Mesendoderm (in vitro differentiated cells): Measurements from ENCODE around the gene DPPA2.
A peak's percentile ranks its signal among the peaks of the same experiment; 100 is the strongest.

Source experiments
- DNase-seq: peaks from one replicate; pipeline ENCODE4 v3.0.0; 2013
- H2AK5ac ChIP-seq: 2 replicates; pipeline ENCODE4 v1.6.1; 2013; ENCODE audit warnings: low read length, inconsistent platforms
- H2BK120ac ChIP-seq: 2 replicates; pipeline ENCODE4 v1.6.1; 2013; ENCODE audit warnings: low read depth, mild to moderate bottlenecking, low read length, moderate library complexity, mixed read lengths
- H2BK15ac ChIP-seq: replicated peaks from 2 replicates; pipeline ENCODE4 v1.6.1; 2013; ENCODE audit warnings: low read depth, mild to moderate bottlenecking, moderate library complexity
- H2BK5ac ChIP-seq: 2 replicates; pipeline ENCODE4 v1.6.1; 2013; ENCODE audit warnings: low read length, inconsistent platforms
- H3K18ac ChIP-seq: 2 replicates; pipeline ENCODE4 v1.6.1; 2013; ENCODE audit warnings: mild to moderate bottlenecking, low read length, mixed read lengths
- H3K23ac ChIP-seq: one replicate; pipeline ENCODE4 v1.6.1; 2013; ENCODE audit warnings: low read length
- H3K27ac ChIP-seq: 2 replicates; pipeline ENCODE4 v1.5.1; 2013; ENCODE audit warnings: low read depth, mild to moderate bottlenecking, inconsistent platforms, low read length, moderate library complexity
- H3K27me3 ChIP-seq: 2 replicates; pipeline ENCODE4 v1.6.1; 2013; ENCODE audit warnings: low read length, control low read depth, mild to moderate bottlenecking, inconsistent platforms; ENCODE audit not compliant: insufficient read depth, poor library complexity
- H3K36me3 ChIP-seq: 2 replicates; pipeline ENCODE4 v1.6.1; 2013; ENCODE audit warnings: low read length, inconsistent platforms; ENCODE audit not compliant: control insufficient read depth, insufficient read depth
- H3K4ac ChIP-seq: one replicate; pipeline ENCODE4 v1.6.1; 2013; ENCODE audit warnings: low read depth, mild to moderate bottlenecking, low read length, moderate library complexity
- H3K4me1 ChIP-seq: 2 replicates; pipeline ENCODE4 v1.6.1; 2013; ENCODE audit warnings: low read depth, low read length, inconsistent platforms; ENCODE audit not compliant: control insufficient read depth
- H3K4me2 ChIP-seq: 2 replicates; pipeline ENCODE4 v1.6.1; 2013; ENCODE audit warnings: low read length
- H3K4me3 ChIP-seq: 2 replicates; pipeline ENCODE4 v1.5.1; 2013; ENCODE audit warnings: mild to moderate bottlenecking, low read length
- H3K56ac ChIP-seq: one replicate; pipeline ENCODE4 v1.6.1; 2013; ENCODE audit warnings: low read length
- H3K79me1 ChIP-seq: 2 replicates; pipeline ENCODE4 v1.6.1; 2013; ENCODE audit warnings: low read length, inconsistent platforms
- H3K79me2 ChIP-seq: 2 replicates; pipeline ENCODE4 v1.6.1; 2013; ENCODE audit warnings: mild to moderate bottlenecking, low read length; ENCODE audit not compliant: control insufficient read depth, insufficient read depth
- H3K9ac ChIP-seq: 2 replicates; pipeline ENCODE4 v1.6.1; 2013; ENCODE audit warnings: low read length, inconsistent platforms
- H4K5ac ChIP-seq: one replicate; pipeline ENCODE4 v1.6.1; 2013; ENCODE audit warnings: low read length
- H4K8ac ChIP-seq: one replicate; pipeline ENCODE4 v1.6.1; 2013; ENCODE audit warnings: low read depth, mild to moderate bottlenecking, control low read depth, low read length, moderate library complexity
- WGBS: extraction: QIAGEN DNeasy Blood & Tissue Kit; methylation state at CpG from one replicate; pipeline ENCODE4 v1.1.7; 2013; ENCODE audit warnings: low lambda C conversion rate, missing lambda C conversion rate; ENCODE audit not compliant: insufficient coverage; ENCODE audit errors: extremely low coverage; 5-methylcytosine and 5-hydroxymethylcytosine counted together

Gene DPPA2

GRCh38 chr3:109325109-109325508, 8.8 kb upstream of the DPPA2 start:
- no peak overlapping the region for H3K18ac ChIP-seq
- H3K79me2 ChIP-seq = peaks cover 4% of the 10 kb centered on the region

GRCh38 chr3:109313061-109313460, 3.3 kb downstream of the DPPA2 start:
- H3K23ac ChIP-seq = no peak overlapping the region
- no peak overlapping the region for H2BK15ac ChIP-seq
- no CpG with 5 or more reads among the region's 1 CpG for WGBS
- H2BK120ac ChIP-seq = no peak overlapping the region
- H3K27ac ChIP-seq = no peak overlapping the region
- no peak overlapping the region for H3K4ac ChIP-seq
- no peaks in the 10 kb centered on the region for H3K27me3 ChIP-seq
- no peaks in the 10 kb centered on the region for H3K36me3 ChIP-seq
- H3K9ac ChIP-seq = no peak overlapping the region
- H3K4me3 ChIP-seq = no peak overlapping the region
- DNase-seq = no peak
- no peak overlapping the region for H2AK5ac ChIP-seq
- H3K4me1 ChIP-seq = peaks cover 4% of the 10 kb centered on the region
- H3K56ac ChIP-seq = peak overlapping the region; percentile 1
- no peak overlapping the region for H4K8ac ChIP-seq
- H3K79me1 ChIP-seq = no peaks in the 10 kb centered on the region
- H3K18ac ChIP-seq = no peak overlapping the region
- no peak overlapping the region for H2BK5ac ChIP-seq
- no peaks in the 10 kb centered on the region for H3K79me2 ChIP-seq
- no peak overlapping the region for H4K5ac ChIP-seq
- H3K4me2 ChIP-seq = no peak overlapping the region

More at GRCh38 chr3:109325109-109325508, 8.8 kb upstream of the DPPA2 start:
- Histone ChIP-seq H2BK5ac (no peak overlapping the region), H3K4me2 (no peak overlapping the region), H3K9ac (no peak overlapping the region), H2BK120ac (no peak overlapping the region), H3K4ac (no peak overlapping the region), H4K8ac (no peak overlapping the region), H2BK15ac (no peak overlapping the region), H3K23ac (no peak overlapping the region), H3K4me3 (no peak overlapping the region), H3K56ac (no peak overlapping the region), H3K27ac (no peak overlapping the region), H3K36me3 (peaks cover 14% of the 10 kb centered on the region), H2AK5ac (no peak overlapping the region), H3K27me3 (no peaks in the 10 kb centered on the region), H4K5ac (no peak overlapping the region), H3K79me1 (peaks cover 2% of the 10 kb centered on the region), H3K4me1 (no peaks in the 10 kb centered on the region)
- WGBS = no CpG with 5 or more reads among the region's 5 CpGs
- DNase-seq = no peak

DNA sequence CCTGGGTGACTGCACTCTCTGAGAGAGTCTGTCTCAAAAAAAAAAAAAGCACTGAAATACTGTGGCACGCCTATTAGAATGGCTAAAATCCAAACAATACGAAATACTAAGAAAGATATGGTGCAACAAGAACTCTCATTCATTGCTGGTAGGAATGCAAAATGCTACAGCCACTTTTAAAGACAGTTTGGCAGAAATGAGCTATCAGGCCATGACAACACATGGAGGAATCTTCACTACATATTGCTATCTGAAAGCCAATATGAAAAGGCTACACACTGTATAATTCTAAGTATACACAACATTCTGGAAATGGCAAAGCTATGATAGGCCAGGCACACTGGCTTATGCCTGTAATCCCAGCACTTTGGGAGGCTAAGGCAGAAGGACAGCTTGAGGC, 18.8 kb downstream of the DPPA2 start:
- no peak overlapping the region for H2AK5ac ChIP-seq

GRCh38 chr3:109284071-109284470, 32.2 kb downstream of the DPPA2 start:
- Histone ChIP-seq H3K56ac (no peak overlapping the region), H2AK5ac (no peak overlapping the region), H3K79me2 (no peaks in the 10 kb centered on the region), H3K23ac (no peak overlapping the region), H3K36me3 (no peaks in the 10 kb centered on the region), H3K9ac (no peak overlapping the region), H3K27me3 (no peaks in the 10 kb centered on the region), H3K27ac (no peak overlapping the region), H3K4me2 (no peak overlapping the region), H3K4ac (no peak overlapping the region), H3K18ac (no peak overlapping the region), H2BK15ac (no peak overlapping the region), H2BK120ac (no peak overlapping the region), H2BK5ac (no peak overlapping the region), H4K5ac (no peak overlapping the region), H3K4me1 (no peaks in the 10 kb centered on the region), H3K79me1 (no peaks in the 10 kb centered on the region), H3K4me3 (no peak overlapping the region), H4K8ac (no peak overlapping the region)
- DNase-seq = no peak

More for the DNA sequence above, 18.8 kb downstream of the DPPA2 start:
- Histone ChIP-seq H3K79me1 (no peaks in the 10 kb centered on the region), H3K4me2 (no peak overlapping the region), H3K9ac (no peak overlapping the region), H2BK15ac (no peak overlapping the region), H3K18ac (no peak overlapping the region), H2BK120ac (no peak overlapping the region), H3K4me3 (no peak overlapping the region), H3K27ac (no peak overlapping the region), H4K5ac (no peak overlapping the region), H3K4ac (no peak overlapping the region), H4K8ac (no peak overlapping the region), H3K56ac (no peak overlapping the region), H3K4me1 (no peaks in the 10 kb centered on the region), H3K23ac (no peak overlapping the region), H3K27me3 (no peaks in the 10 kb centered on the region), H2BK5ac (no peak overlapping the region), H3K36me3 (no peaks in the 10 kb centered on the region), H3K79me2 (no peaks in the 10 kb centered on the region)
- DNase-seq = no peak
- WGBS = no CpG with 5 or more reads among the region's 2 CpGs

GRCh38 chr3:109278546-109278945, 37.8 kb downstream of the DPPA2 start:
- no peaks in the 10 kb centered on the region for H3K4me1 ChIP-seq
- H3K4me3 ChIP-seq = no peak overlapping the region
- H3K27ac ChIP-seq = no peak overlapping the region
- H3K79me2 ChIP-seq = no peaks in the 10 kb centered on the region
- no peak overlapping the region for H4K8ac ChIP-seq
- H3K4me2 ChIP-seq = no peak overlapping the region
- no peak overlapping the region for H2AK5ac ChIP-seq
- no CpG with 5 or more reads among the region's 1 CpG for WGBS
- no peak overlapping the region for H3K9ac ChIP-seq
- H3K56ac ChIP-seq = no peak overlapping the region
- H2BK5ac ChIP-seq = no peak overlapping the region
- H3K18ac ChIP-seq = no peak overlapping the region
- no peaks in the 10 kb centered on the region for H3K79me1 ChIP-seq
- H3K4ac ChIP-seq = no peak overlapping the region
- no peak for DNase-seq
- no peak overlapping the region for H2BK15ac ChIP-seq
- no peak overlapping the region for H4K5ac ChIP-seq
- H3K27me3 ChIP-seq = no peaks in the 10 kb centered on the region
- no peaks in the 10 kb centered on the region for H3K36me3 ChIP-seq
- H3K23ac ChIP-seq = no peak overlapping the region
- no peak overlapping the region for H2BK120ac ChIP-seq

DNA sequence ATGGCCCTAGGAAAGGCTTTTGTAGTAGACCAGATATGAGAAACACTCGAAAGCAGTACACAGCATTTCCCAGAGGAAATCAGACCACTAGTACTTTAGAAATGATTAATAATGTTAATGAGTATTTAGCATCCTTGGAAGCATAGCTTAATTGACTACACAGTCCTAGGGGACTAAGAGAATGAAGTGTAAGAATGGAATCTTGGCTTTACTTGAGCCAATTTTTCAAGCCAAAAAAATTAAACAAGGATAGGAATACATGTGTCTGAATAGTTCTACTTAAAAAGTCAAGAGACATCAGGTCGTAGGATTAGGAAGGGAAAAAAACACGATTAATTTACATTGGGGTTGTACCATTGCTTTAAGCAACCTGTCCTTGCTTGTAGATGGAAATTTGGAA, 38.2 kb downstream of the DPPA2 start:
- Histone ChIP-seq H2BK120ac (no peak overlapping the region), H3K27me3 (no peaks in the 10 kb centered on the region), H4K5ac (no peak overlapping the region), H3K27ac (no peak overlapping the region), H3K36me3 (no peaks in the 10 kb centered on the region), H3K4me1 (no peaks in the 10 kb centered on the region), H3K23ac (no peak overlapping the region), H2AK5ac (no peak overlapping the region), H4K8ac (no peak overlapping the region), H3K79me2 (no peaks in the 10 kb centered on the region), H3K9ac (no peak overlapping the region), H3K56ac (no peak overlapping the region), H3K4me3 (no peak overlapping the region), H2BK5ac (no peak overlapping the region), H3K4me2 (no peak overlapping the region), H3K79me1 (no peaks in the 10 kb centered on the region), H3K18ac (no peak overlapping the region), H3K4ac (no peak overlapping the region), H2BK15ac (no peak overlapping the region)
- no peak for DNase-seq
- WGBS = no CpG with 5 or more reads among the region's 3 CpGs
